Endothelial cell of umbilical vein (primary cell): Measurements from ENCODE around the gene DTNA.

Source experiments
- CTCF ChIP-seq, 2 donors: IDR thresholded peaks; 1 replicate in 1 of 2; 2 replicates in 1 of 2; pipeline ENCODE4 v1.5.1; 2011; ENCODE audit warnings: low read length in 2 of 2, mild to moderate bottlenecking in 2 of 2, moderate library complexity in 2 of 2, control low read depth in 1 of 2, inconsistent platforms in 1 of 2, low read depth in 1 of 2; ENCODE audit not compliant: insufficient read depth in 1 of 2; ENCODE audit errors: extremely low read depth in 1 of 2
- FOS ChIP-seq: IDR thresholded peaks from 2 replicates; pipeline ENCODE4 v1.6.1; 2011; ENCODE audit warnings: mild to moderate bottlenecking, low read length, moderate library complexity, borderline replicate concordance; ENCODE audit not compliant: insufficient read depth
- GATA2 ChIP-seq: IDR thresholded peaks from 2 replicates; pipeline ENCODE4 v1.7.0; 2011; ENCODE audit warnings: low read depth, mild to moderate bottlenecking, moderate library complexity, mixed read lengths, low read length; ENCODE audit not compliant: insufficient read length, insufficient read depth
- MAX ChIP-seq: IDR thresholded peaks from 2 replicates; pipeline ENCODE4 v1.6.1; 2011; ENCODE audit not compliant: insufficient read depth, insufficient read length
- POLR2A ChIP-seq: IDR thresholded peaks from 2 replicates; pipeline ENCODE4 v1.6.1; 2012; ENCODE audit warnings: low read depth, mild to moderate bottlenecking, control low read depth, low read length
- POLR2AphosphoS5 ChIP-seq: IDR thresholded peaks from 2 replicates; pipeline ENCODE4 v1.6.1; 2012; ENCODE audit warnings: low read depth, mild to moderate bottlenecking, control low read depth, low read length, moderate library complexity; ENCODE audit not compliant: insufficient read depth

DNA sequence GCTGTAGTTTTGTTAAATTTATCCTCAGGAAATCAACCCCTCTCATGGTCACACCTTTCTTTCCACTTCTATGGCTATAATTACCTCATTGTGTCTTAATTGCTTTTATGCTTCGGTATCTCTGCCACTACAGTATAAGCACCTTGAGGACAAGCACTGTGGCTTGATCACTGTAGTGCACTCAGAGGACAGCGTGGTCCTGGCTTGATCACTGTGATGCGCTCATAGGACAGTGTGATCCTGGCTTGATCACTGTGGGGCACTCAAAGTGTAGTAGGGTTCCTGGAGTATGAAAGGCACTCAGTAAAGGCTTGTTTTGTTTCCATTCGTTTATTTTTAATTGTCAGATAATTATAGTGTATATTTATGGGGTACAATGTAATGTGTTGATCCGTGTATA, 44.2 kb downstream of the DTNA start:
- TF ChIP-seq CTCF (IDR thresholded peaks at IDR 0.05; ENCODE audit: extremely low read depth in 1 of 2, insufficient read depth in 1 of 2, low read depth in 1 of 2, low read length in 2 of 2) (no peak), POLR2AphosphoS5 (no peak), GATA2 (no peak), FOS (no peak), MAX (no peak), POLR2A (no peak)
